Activated CD4-positive, alpha-beta T cell treated with anti-CD3 and anti-CD28 coated beads, Interleukin-2, amount 50 U/mL, for 16 hours (primary cell): Measurements from ENCODE around the gene RILPL1.
"Not testable (repeated sequence)": the region's sequence is repeated elsewhere in the genome, so short reads cannot be mapped to it uniquely, and the experiment has no call there.

ENCODE experiments used
- DNase-seq: peaks from one replicate; pipeline ENCODE4 v3.0.0-alpha.2; 2020

The RILPL1 gene

DNA sequence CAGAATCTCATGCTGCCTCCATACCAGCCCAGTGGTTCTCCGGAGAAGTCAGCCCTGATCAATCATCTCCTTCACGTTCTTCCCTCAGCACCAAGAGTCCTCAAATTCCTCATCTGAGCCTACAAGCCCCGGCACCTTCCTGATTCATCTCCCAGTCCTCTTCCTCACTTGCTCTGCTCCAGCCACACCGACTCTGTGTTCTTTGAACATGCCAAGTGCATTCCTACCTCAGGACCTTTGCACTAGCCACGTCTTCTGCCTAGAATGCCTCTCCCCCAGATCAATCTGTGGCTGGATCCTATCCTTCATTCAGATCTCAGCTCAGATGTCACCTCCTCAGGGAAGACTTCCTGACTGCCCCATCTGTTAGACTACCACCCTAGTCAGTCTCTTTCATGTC lies 4.7 kb downstream of the RILPL1 start:
- DNase-seq, result no peak

DNA sequence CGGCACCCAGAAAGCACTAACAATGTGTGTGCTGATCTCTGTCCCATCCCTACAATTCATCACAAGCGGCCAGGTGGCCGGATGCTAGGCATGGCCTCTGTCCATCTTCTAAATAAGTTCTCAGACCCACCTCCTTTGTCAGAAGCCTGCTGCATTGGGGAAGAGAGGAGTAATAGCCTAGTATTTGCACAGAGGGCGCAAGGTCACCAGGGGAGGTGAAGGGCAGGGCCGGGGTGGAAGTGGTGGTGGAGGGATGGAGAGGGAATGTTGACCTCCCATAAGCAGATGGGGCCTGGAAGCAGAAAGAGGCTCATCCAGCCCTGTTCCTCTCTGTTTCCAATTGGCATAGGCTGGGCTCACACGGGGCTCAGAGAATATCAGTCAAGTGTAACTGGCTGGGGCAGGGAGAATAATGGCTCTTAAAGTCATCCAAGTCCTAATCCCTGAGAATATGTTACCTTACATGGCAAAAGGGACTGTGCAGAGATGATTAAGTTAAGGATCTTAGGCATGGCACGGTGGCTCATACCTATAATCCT lies 6.9 kb downstream of the RILPL1 start:
- no peak for DNase-seq

DNA sequence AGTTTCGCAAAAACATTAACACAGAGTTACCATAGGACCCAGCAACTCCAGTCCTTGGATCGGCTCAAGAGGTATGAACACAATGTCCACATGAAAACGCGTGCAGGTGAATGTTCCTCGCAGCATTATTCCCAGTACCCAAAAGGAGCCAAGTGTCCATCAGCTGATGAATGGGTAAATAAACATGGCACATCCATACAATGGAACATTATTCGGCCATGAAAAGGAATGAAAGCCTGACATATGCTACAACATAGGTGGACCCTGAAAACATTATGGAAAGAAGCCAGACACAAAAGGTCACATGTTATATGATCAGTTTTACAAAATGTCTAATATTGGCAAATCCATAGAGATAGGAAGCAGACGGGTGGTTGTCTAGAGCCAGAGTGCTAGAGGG lies 9.1 kb downstream of the RILPL1 start:
- DNase-seq, result no peak

DNA sequence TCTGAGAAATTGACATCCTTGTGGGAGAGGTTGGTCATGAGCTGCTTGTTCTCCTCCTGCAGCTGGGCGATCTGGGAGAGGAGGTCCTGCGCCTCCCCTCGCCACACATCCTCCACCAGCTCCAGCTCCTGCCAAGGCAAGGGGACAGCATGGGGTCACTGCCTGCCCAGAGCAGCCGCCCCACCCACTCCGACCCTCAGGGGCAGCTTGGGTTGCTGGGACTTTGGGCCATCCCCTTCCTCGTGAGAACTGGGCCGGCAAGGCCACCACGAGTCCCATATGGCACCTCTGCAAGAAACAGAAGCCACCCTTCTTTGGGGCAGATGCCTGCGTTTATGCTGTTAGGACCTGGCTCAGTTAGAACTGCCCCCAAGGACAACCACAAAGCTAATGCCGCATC lies 10.0 kb downstream of the RILPL1 start:
- no peak for DNase-seq

DNA sequence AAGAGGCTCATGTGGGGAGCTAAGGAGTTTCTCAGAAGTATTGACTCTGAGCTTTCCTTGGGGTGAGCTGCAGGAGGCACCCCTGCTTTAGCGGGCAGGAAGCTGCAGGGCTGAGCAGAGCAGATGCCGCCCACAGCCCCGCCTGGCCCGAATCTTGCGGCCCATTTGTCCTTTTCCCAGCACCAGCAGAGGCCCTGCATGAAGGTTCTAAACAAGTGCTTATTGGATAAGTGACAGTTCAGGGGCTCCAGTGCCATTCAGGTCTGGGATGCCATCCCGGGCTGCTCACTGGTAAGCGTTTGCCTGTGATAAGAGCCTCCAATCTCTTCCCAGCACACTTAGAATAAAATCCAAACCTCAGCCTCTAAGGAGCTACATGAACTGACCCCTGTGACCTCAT lies 11.4 kb downstream of the RILPL1 start:
- no peak for DNase-seq

DNA sequence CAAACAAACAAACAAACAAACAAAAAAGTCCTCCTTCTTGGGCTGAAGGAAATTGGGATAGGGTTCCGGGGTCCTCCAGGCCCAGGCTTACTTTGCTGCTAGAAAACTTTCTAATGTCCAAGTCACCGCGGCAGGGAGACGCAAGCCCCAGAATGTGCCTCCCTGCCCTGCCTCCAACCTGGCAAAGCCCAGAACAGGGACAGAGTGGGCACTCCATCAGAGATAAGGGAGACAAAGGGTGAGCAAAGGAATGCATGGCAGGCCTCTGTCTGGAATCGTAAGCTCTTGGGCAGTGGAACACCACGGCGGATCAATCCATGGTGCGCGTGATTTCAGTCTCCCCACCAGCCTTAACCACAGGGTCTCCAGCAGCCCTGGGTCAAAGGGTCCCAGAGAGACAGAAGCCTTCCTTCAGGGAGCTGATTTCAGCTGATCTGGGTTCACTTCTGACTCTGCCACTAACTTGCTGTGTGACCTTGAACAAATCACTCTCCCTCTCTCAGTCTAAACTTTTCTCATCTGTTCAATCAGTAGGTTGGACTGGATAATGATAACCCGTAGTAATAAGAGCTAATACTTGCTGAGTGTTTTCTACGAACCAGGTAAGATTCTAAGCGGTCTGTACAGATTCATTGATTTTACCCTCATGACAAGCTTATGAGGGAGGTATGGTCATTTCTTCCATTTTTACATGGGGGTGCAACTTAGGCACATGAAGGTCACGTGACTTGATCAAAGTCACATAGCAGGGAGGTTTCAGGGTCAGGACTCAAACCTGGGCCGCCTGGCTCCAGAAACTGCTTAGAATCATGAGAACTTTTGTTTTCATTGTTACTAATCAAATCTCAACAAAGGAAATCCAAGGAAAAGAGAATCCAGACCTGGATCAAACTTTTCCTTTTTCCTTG lies 12.7 kb downstream of the RILPL1 start:
- no peak for DNase-seq

DNA sequence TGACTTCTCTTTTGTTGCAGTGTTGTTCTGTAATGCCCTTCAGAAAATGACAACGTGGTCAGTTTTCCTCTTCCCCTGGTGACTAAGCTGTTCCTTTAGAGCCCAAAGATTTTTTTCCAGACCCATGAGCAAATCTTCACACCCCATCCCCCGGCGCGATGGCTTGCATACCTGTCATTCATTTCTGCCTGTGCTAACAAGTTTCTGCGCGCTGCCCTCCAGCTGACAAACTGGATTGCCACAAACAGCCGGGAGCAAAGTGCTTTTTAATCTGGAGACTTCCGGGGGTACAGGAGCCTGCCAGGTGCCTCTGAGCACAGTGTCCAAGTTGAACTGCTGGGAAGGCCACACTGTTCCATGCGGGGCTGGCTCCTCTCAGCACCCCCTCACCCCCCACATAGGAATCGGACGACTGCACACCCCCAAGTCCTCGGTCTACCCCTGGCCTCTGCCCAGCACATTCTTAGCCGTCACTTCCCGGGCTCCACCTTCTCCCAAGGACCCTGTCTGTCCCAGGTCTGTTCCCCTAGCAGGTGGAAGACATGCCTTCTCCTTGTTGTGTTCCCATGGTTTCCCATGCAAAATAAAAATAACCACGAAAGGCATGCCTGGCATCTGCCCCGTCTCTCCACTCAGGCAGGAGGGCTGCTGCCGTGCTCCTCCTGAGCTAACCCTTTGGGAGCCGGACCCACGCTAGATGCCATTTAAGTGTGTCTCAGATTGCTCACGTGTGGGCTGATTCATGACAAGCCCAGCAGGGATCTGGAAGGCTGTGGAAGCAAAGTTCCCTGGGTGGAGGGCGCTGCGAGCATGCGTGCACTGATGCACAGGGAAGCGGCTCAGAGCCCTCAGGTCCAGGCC lies 14.1 kb downstream of the RILPL1 start:
- DNase-seq, result no peak

DNA sequence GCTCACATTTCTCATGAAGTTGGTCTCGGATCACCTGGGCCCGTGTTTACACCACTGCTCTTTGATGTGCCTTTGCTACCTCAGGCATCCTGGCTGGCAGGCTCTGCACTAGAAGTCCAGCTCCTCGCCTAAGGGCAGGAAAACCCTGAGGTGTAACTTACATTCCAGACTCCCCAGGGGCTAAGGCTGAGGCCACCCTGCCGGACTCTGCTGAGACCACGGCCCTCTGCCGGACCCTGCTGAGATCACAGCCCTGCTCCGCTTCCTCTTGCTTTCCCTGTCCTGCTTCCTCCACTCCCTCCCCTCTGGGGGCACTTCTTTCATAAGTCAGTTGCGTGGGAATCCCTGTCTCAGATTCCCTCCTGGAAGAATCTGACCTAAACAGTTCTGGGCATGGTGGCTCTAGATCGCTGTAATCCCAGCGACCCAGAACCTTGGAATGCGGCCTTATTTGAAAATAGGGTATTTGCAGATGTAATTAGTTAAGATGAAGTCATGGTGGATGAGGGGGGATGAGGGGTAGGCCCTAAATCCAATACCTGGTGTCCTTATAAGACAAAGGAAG lies 17.2 kb downstream of the RILPL1 start:
- DNase-seq, result no peak

DNA sequence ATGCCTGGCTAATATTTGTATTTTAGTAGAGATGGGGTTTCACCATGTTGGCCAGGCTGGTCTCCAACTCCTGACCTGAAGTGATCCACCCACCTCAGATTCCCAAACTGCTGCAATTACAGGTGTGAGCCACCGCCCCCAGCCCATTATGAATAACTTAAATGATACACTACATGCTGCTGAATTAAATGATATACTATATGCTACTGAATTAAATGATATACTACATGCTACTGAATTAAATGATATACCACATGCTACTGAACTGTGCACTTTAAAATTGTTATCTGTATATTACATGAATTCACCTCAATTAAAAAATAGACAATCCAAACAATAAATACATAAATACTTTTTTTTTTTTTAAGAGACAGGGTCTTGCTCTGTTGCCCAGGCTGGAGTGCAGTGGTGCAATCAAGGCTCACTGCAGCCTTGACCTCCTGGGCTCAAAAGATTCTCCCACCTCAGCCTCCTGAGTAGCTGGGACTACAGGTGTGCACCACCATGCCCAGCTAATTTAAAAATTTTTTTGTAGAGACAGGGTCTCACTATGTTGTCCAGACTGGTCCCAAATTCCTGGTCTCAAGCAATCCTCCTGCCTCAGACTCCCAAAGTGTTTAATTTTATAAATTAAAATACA lies 18.8 kb downstream of the RILPL1 start:
- DNase-seq, result not testable (repeated sequence)

DNA sequence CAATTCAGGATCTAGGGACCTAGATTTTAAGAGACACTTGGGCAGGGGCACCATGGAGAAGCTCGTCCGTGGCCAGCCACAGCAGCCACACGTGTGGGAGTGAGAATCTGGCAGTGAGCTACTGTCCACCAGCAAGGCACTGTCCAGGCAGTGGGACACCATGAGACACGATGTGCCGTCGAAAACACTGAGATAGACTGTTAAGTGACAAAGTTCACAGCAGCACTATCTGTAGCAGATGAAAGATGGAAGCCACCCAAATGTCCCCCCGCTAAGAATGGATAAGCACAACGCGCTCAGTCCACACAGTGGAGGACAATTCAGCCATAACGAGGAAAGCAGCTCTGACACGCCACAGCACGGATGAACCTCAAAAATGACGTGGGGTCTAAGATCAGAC lies 19.7 kb downstream of the RILPL1 start:
- DNase-seq, result no peak

DNA sequence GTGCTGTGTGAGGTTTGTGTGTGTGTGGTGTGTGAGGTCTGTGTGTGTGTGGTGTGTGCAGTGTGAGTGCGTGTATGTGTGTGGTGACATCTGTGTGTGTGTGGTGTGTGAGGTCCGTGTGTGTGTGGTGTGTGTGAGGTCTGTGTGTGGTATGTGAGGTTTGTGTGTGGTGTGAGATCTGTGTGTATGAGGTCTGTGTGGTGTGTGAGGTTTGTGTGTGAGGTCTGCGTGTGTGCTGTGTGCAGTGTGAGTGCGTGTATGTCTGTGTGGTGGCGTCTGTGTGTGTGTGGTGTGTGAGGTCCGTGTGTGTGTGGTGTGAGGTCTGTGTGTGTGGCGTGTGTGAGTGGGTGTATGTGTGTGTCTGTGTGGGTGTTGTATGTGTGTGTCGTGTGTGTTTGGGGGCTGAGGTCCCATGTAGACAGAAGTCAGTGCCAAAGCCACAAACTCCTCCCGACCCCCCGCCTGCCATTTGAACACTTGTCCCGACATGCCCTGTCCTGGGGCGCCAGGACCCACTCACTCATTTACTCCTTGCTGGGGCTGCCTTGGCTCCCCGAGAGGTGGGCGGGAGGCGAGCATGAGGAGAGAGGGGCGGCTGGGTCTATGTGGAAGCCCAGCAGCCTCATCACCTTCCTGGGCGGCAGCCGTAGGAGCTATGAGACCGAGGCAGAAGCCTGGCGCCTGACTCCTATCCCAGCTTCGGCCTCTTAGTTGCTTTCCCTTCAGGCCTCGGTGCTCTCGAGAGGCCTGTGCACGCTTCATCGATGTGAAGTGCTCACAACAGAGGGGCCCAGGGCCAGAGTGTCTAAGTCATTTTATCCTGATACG lies 20.5 kb downstream of the RILPL1 start:
- no peak for DNase-seq

DNA sequence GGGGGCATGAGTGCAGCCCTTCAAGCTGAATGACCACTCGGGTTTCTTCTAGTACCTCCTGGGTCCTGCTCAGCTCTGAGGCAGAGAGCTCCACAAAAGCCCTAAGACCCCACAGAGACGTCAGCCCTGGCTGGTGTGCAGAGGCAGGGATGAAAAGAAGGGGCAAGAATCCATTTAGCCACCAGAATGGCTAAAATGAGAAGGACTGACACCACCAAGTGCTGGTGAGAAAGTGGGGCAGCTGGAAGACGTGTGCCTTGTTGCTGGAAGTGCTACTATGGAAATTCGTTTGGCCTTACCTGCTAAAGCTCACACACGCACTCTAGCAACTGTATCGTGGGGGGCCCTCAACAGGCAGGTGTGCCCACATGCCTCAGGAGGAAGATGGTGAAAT lies 26.7 kb downstream of the RILPL1 start:
- DNase-seq, result no peak

DNA sequence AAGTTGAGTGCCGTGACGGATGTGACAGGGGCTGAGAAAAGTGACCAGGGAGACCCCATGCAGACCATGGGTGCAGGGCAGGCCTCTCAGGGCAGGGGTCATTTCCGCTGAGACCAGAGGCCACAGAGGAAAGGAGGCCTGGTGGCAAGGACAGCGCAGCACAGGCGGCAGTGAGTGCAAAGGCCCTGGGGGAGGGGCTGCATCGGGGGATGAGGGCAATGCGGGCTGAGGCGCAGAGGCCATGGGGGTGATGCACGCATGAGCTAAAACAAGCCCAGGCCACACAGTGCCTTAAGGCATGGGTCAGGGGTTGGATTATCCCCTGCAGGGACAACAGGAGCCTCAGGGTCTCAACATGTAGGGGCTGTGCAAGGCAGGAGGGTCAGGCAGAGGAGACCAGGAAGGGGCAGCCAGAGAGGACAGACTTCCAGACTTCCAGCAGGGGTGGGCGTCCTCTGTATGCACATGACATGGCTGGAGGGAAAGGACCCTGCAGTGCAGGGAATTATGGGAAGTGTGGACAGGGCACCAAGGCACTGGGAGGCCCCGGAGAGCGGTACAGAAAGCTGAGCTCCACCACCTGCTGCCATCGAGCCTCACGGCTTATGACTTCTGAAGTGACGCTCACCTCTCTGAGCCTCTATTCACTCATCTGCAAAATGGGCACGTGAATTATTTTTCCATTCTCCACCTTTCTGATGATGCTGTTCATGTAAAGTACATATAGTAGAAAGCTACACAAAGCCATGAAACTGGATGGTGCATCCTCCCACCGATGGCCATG lies 27.3 kb downstream of the RILPL1 start:
- DNase-seq, result no peak

DNA sequence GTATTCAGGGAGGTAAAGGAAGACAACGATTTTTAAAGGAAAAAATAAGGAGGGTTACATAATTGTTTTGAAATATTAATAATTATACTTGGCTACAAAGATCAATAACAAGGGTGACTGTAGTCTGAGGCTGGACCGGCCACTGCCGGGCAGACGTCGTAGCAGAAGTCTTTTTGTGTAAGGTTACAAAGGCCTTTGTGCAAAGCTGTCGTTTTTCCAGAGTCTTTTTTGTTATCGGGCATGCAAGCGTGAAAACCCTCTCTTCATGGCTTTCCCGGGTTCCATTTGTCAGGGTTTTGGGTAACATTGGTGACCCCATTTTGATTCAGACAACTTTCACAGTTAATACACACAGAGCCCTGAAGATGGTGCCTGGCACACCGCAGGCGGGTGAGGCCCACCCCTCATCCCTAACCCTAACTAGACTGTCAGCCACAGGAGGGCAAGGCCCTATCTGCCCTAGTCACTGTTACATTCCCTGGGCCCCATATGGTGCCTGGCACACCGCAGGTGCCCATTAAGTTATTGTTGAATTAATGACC lies 31.3 kb downstream of the RILPL1 start:
- DNase-seq, result no peak

DNA sequence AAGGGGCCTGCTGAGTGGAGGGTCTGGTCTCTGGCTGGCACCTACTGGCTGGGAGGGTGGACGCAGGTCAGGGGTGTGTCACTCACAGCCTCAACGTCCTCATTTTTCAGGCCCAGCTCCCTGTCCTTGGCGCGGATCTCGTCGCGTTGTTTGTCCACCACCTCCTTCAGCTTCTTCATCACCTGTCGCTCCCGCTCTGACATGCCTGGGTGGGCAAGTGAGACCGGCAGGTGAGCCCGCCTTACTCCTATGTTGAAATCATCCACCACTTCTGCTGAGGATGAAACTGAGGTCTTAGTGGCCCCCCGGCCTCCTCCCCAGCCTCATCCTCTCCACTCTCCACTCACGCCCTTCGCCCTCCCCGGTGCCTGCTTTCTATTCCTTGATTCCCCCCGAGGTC lies 34.2 kb downstream of the RILPL1 start:
- no peak for DNase-seq

DNA sequence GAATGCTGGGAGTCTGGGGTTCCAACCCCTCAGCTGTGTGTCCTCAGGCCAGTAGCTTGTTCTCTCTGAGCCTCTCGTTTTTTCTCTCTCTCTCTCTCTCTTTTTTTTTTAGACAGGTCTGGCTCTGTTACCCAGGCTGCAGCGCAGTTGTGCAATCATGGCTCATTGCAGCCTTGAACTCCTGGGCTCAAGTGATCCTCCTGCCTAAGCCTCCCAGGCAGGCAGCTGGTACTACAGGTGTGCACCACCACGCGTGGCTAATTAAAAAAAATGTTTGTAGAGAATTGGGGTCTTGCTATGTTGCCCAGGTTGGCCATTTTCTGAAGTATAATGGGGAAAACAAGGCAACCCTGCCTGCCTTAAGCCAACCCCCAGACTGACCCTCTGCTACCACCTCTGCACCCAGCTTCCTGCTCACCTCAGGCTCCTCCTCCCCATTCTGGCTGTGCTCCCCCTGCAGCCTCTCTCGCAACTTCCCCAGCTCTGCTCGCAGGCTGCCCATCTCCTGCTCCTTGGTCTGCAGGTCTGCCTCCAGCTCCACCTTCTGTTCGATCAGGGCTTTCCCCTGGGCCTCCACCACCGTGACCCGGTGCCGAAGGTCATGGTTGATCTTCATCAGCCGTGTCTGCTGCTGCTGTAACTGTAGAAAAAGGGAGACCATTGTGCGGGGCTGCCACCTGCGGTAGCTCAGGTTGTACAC lies 35.2 kb downstream of the RILPL1 start:
- no peak for DNase-seq

DNA sequence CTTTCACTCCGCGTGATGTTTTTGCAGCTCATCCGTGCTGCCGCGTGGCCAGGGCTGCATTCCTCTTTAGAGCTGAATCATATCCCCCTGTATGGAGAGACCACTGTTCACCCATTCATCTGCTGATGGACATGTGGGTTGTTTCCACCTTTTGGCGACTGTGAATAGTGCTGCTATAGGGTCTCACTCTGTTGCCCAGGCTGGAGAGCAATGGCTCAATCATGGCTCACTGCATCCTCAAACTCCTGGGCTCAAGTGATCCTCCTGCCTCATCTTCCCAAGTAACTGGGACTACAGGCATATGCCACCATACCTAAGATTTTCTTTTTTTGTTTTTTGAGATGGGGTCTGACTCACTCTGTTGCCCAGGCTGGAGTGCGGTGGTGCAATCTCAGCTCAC lies 36.5 kb downstream of the RILPL1 start:
- no peak for DNase-seq

DNA sequence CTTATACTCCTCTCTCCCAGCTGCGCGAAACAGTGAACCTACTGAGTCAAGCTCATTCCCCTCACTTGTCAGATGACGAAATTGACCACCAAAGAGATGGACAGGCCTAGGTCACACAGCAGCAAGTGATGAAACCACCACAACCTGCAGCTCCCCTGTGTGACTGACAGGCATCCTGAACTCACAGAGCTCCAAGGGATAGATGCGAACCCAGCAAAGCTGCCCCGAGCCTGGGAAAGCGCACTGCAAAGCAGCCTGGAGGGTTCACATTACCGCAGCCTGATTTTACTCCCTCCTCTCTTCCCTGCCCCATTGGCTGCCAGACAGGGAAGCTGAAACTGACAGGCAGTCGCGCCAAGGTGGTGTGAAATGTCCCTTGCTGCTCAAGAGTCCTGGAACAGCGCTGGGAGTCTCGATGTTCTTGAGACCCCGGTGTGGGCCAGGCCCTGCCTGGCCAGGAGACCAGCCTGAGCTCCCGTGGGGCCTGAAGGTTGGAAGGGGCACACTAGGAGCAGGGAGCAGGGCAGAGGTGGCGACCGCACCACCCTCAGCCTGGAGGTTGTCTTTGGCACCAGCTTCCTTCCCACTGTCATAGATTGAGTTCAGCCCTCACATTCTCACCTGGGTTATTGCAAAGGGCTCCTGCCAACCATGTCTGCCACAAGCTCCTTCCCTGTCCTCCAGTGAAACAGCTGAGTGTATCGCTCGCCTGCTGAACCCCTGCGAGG lies 39.2 kb downstream of the RILPL1 start:
- DNase-seq, result no peak

DNA sequence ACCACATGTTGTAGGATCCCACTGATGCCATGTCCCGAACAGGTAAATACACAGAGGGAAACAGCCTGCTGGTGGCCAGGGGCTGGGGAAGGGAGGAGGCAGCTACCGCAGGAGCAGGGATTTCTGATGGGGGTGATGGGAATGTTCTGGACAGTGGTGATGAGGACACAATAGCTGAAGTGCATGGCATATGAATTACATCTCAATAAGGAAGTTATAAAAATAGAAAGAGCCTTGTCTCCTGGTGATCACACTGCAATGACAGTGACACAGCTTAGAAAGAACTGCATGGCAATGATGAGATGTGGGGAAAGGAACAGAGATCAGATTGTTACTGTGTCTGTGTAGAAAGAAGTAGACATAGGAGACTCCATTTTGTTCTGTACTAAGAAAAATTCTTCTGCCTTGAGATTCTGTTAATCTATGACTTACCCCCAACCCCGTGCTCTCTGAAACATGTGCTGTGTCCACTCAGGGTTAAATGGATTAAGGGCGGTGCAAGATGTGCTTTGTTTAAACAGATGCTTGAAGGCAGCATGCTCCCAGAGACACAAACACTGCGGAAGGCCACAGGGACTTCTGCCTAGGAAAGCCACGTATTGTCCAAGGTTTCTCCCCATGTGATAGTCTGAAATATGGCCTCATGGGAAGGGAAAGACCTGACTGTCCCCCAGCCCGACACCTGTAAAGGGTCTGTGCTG lies 41.0 kb downstream of the RILPL1 start:
- not testable (repeated sequence) for DNase-seq
